HUDEP-2 (cell line): ENCODE data around the gene FAM83E.
A peak's percentile ranks its signal among the peaks of the same experiment; 100 is the strongest.

Experiments used
- DNase-seq, 76 experiments: peaks; one replicate each; lab custom pipeline; 2025; ENCODE audit not compliant: unreplicated experiment in 76 of 76; lab: John Stamatoyannopoulos, UW

FAM83E gene

GRCh38 chr19:48629599-48630295 is 14.9 kb upstream of the FAM83E start:
- peak in 70 of 76 experiments; percentile 52 to 88 (median 78) for DNase-seq

GRCh38 chr19:48629297-48629598 is 14.4 kb upstream of the FAM83E start:
- DNase-seq: no peak

GRCh38 chr19:48628486-48629296 is 13.8 kb upstream of the FAM83E start:
- no peak for DNase-seq

GRCh38 chr19:48627865-48628314 is 13.0 kb upstream of the FAM83E start:
- DNase-seq: no peak

- DNase-seq: no peak
Observed at GRCh38 chr19:48627201-48627864, 12.5 kb upstream of the FAM83E start.

GRCh38 chr19:48625891-48626327 is 11.0 kb upstream of the FAM83E start:
- DNase-seq: no peak

GRCh38 chr19:48624791-48625723 is 10.2 kb upstream of the FAM83E start:
- DNase-seq: no peak

- DNase-seq: peak in 74 of 76 experiments; percentile 50 to 100 (median 99)
Observed at GRCh38 chr19:48624067-48624594, 9.3 kb upstream of the FAM83E start.

- DNase-seq: peak in 18 of 76 experiments; percentile 14 to 60 (median 39)
Observed at GRCh38 chr19:48623556-48624066, 8.7 kb upstream of the FAM83E start.

- DNase-seq: peak in 19 of 76 experiments; percentile 17 to 51 (median 34)
Observed at GRCh38 chr19:48619692-48620585, 5.1 kb upstream of the FAM83E start.

GRCh38 chr19:48618916-48619691 is 4.2 kb upstream of the FAM83E start, which contains the start of the genes RPL18 and SPHK2:
Gene RPL18, minus strand, starts transcription at chr19:48619178. Its CDS starts 35 bp downstream, at chr19:48619143.
Gene SPHK2, plus strand, starts transcription at chr19:48619506. Its CDS starts 1,009 bp downstream, at chr19:48620515.
- peak; percentile 88 to 100 (median 100) for DNase-seq

- DNase-seq: peak in 3 of 76 experiments; percentile 28 to 63 (median 39)
Observed at GRCh38 chr19:48618278-48618915, 3.5 kb upstream of the FAM83E start.

GRCh38 chr19:48617146-48617937 is 2.5 kb upstream of the FAM83E start:
- no peak for DNase-seq

- DNase-seq: no peak
Observed at GRCh38 chr19:48616491-48617056, 1.7 kb upstream of the FAM83E start.

GRCh38 chr19:48616041-48616436 is 1.2 kb upstream of the FAM83E start:
- no peak for DNase-seq
